Mesothelial cell of epicardium (in vitro differentiated cells): ENCODE results near the gene CELF1. TPM values are rescaled to one million over a fixed set of nuclear protein-coding genes. Genes with fewer than 3 reads are reported as not detected.
A peak's percentile ranks its signal among the peaks of the same experiment; 100 is the strongest.

ENCODE experiments used
- DNase-seq, 2 experiments: peaks; one replicate each; pipeline ENCODE4 v3.0.0; 2021; ENCODE audit warnings: low spot score in 2 of 2; ENCODE audit not compliant: unreplicated experiment in 2 of 2
- H3K27ac Mint-ChIP-seq: 2 replicates; pipeline ENCODE4 v1.8.0; 2021; ENCODE audit warnings: mixed read lengths
- H3K27me3 Mint-ChIP-seq: 2 replicates; pipeline ENCODE4 v1.8.0; 2021; ENCODE audit warnings: low read depth, mixed read lengths
- H3K36me3 Mint-ChIP-seq: 2 replicates; pipeline ENCODE4 v1.8.0; 2021; ENCODE audit warnings: mixed read lengths
- H3K4me1 Mint-ChIP-seq: 2 replicates; pipeline ENCODE4 v1.8.0; 2021; ENCODE audit warnings: mixed read lengths
- H3K4me3 Mint-ChIP-seq: 2 replicates; pipeline ENCODE4 v1.8.0; 2021; ENCODE audit warnings: mild to moderate bottlenecking, moderate library complexity, mixed read lengths
- H3K9me3 Mint-ChIP-seq: 2 replicates; pipeline ENCODE4 v1.8.0; 2021; ENCODE audit warnings: mixed read lengths
- total RNA-seq: library from RNA; stranded (reverse); gene quantifications from 3 replicates; pipeline ENCODE4 v1.2.1, GENCODE V29; 2021
- TF ChIP-seq, protein P1 (sequence below): fragments of 200-600 bp; sonication (generic); IDR thresholded peaks from one replicate; pipeline ENCODE4 v1.5.0; 2021; ENCODE audit warnings: antibody characterized with exemption; ENCODE audit not compliant: unreplicated experiment

The CELF1 gene
- total RNA-seq, 1 donor from 2014 or later: 123 TPM

- no peak for DNase-seq
- Mint-ChIP-seq H3K4me3 (no peak overlapping the region), H3K27me3 (no peaks in the 10 kb centered on the region), H3K4me1 (peaks cover 32% of the 10 kb centered on the region), H3K9me3 (no peaks in the 10 kb centered on the region), H3K36me3 (no peaks in the 10 kb centered on the region), H3K27ac (peak overlapping the region; percentile 87)
- TF ChIP-seq, protein P1, sequence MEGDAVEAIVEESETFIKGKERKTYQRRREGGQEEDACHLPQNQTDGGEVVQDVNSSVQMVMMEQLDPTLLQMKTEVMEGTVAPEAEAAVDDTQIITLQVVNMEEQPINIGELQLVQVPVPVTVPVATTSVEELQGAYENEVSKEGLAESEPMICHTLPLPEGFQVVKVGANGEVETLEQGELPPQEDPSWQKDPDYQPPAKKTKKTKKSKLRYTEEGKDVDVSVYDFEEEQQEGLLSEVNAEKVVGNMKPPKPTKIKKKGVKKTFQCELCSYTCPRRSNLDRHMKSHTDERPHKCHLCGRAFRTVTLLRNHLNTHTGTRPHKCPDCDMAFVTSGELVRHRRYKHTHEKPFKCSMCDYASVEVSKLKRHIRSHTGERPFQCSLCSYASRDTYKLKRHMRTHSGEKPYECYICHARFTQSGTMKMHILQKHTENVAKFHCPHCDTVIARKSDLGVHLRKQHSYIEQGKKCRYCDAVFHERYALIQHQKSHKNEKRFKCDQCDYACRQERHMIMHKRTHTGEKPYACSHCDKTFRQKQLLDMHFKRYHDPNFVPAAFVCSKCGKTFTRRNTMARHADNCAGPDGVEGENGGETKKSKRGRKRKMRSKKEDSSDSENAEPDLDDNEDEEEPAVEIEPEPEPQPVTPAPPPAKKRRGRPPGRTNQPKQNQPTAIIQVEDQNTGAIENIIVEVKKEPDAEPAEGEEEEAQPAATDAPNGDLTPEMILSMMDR: no peak
These were observed 28.5 kb downstream of the CELF1 start for GRCh38 chr11:47524291-47524874.

DNA sequence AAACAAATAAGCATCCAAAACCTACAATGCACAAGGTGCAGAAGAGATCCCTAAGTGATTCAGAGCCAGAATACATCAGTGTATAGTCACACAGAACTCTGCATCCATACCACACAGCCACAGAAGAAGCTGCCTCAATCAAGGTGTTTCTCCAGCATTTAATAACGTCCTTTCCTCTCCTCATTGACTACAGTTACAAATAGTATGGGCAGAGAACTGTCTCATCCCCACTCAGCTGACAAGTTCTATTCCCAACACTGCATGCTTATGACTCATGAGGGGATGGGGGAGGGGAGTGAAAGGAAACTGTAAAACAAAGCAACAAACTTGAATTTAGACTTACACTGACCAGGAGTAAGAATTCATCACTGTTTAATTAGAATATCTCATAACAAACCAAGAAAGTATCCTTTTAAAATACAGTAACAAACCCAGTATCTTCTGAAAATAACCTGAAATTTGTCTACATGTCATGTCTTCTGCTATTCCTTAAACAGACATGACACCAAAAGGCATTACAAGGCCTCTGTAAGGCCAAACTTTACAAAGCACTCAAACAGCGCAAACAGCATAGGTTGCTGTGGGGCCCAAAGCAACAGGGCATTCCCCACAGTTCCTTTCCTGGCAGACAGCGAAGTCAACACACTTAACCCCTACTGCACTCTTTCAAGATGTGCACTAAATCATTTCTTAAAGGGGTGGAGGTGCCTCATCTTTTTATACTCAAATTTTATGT, 29.3 kb downstream of the CELF1 start:
- TF ChIP-seq, protein P1: no peak
- Mint-ChIP-seq H3K9me3 (no peaks in the 10 kb centered on the region), H3K4me3 (no peak overlapping the region), H3K27ac (peak overlapping the region; percentile 87), H3K36me3 (no peaks in the 10 kb centered on the region), H3K4me1 (peaks cover 34% of the 10 kb centered on the region), H3K27me3 (no peaks in the 10 kb centered on the region)
- no peak for DNase-seq

DNA sequence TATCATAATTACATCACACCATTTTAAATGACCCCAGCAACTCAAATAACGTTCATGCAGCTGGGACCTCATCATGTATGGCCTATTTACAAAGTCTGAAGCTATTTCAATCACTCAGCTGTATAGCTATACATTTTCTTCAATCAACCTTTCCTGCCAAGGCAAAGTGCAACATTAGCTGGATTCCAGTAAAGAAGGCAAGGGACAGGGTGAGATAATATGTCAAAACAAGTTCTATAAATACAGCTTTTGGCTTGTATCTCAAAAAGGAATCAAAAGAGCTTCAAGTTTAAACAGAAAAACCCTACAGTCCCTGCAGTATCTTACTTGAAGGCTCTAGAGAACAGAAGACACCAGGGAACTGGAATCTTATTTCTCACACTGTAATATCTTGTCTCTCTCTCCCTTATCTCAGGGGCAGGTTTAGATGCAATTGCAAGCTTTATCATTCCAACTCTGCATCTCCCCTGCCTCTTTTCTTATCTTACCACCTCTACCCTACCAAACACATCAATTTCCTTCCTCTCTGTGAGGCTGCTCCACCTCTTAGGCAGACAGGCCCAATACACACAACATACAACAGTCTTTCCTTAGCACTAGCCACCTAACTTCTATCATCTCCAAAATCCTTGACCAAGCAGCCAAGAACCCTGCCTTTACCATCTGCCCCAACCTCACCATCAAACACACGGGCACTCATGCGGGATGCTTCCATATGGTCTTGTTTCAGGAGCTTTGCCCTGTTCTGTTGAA, 34.5 kb downstream of the CELF1 start:
- Mint-ChIP-seq H3K4me1 (peaks cover 31% of the 10 kb centered on the region), H3K27me3 (no peaks in the 10 kb centered on the region), H3K4me3 (no peak overlapping the region), H3K27ac (peak overlapping the region; percentile 62), H3K36me3 (no peaks in the 10 kb centered on the region), H3K9me3 (no peaks in the 10 kb centered on the region)
- TF ChIP-seq, protein P1: no peak
- DNase-seq: no peak

DNA sequence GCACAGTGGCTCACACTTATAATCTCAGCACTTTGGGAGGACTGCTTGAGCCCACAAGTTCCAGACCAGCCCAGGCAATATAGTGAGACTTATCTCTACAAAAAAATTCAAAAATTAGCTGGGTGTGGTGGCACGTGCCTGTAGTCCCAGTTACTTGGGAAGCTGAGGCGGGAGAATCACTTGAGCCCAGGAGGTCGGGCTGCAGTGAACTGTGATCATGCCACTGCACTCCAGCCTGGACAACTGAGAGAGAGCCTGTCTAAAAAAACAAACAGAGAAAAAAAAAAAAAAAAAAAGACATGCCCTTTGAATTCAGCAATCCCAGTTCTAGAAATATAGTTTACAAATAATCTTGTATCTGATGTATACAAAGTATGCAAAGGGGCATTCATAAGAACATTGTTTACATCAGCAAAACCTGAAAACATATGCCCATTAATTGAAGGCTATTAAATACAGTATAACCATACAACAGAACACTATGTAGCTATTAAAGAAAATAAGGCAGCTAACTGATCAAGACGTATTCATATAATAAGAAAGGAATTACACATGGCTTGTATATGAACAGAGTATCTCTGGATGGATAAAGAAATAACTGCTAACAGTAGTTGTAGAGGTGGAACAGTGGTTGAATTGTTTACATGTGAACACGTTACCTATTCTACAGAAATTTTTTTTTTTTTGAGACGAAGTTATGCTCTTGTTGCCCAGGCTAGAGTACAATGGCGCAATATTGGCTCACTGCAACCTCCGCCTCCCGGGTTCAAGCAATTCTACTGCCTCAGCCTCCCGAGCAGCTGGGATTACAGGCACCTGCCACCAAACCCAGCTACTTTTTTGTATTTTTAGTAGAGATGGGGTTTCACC, 35.7 kb downstream of the CELF1 start:
- no peak overlapping the region for H3K27ac Mint-ChIP-seq
- H3K4me3 Mint-ChIP-seq: no peak overlapping the region
- peaks cover 34% of the 10 kb centered on the region for H3K4me1 Mint-ChIP-seq
- TF ChIP-seq, protein P1: no peak
- H3K36me3 Mint-ChIP-seq: no peaks in the 10 kb centered on the region
- no peak for DNase-seq
- no peaks in the 10 kb centered on the region for H3K9me3 Mint-ChIP-seq
- H3K27me3 Mint-ChIP-seq: no peaks in the 10 kb centered on the region

DNA sequence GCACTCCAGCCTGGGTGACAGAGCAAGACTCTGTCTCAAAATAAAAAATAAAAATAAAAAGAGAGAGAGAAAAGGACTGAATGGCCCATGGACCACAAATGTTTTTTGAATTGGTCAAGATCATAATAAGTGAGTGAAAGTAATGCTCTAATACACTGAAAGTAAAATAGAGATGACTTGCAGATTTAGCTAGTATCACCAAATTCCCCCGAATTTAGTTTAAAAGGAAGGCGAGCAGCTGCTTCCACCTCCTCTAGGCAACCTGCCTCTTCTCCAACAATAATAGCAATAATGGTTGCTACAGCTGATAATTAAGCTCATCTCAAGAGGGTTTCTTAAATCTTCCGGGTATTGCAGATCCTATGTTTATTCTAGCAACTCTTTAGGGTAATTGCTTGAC, 36.8 kb downstream of the CELF1 start:
- no peak overlapping the region for H3K4me3 Mint-ChIP-seq
- no peaks in the 10 kb centered on the region for H3K27me3 Mint-ChIP-seq
- H3K36me3 Mint-ChIP-seq: no peaks in the 10 kb centered on the region
- H3K4me1 Mint-ChIP-seq: peaks cover 42% of the 10 kb centered on the region
- TF ChIP-seq, protein P1: no peak
- no peak for DNase-seq
- no peak overlapping the region for H3K27ac Mint-ChIP-seq
- no peaks in the 10 kb centered on the region for H3K9me3 Mint-ChIP-seq
